ENCODE measurements around the gene PTPRM.

DNA sequence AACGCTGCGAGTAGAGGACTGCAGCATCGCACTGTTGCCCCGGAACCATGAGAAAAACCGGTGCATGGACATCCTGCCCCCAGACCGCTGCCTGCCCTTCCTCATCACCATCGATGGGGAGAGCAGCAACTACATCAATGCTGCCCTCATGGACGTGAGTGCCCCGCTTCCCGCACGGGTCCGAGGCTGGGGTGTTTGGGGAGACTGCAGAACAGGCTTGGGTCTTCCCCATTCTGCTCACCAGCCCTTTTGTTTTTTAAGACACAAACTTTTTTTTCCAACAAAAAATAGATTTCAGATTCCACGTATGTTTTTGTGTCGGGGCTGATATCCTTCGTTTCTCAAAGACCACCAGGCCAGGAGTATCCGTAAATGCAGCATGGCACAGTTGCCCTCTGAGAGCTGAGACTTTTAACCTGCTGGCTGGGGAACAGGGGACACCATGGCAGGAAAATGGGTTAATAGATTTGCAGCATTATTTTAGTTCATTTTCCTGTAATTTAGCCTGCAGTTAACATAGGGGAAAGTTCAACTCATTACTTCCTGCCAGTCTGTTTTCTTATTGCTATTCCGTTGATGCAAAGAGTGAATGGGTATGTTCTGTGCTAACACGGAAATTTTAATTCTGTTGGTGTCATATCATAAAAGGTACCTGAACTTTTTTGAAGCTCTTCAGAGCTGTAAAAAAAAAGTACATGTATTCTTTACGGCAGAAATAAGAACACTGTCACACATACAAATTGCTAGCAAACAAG is 812.2 kb downstream of the PTPRM start:
- no peak for TF ChIP-seq RFX5 (IDR thresholded peaks at IDR 0.05; ENCODE audit: borderline replicate concordance, low read depth, low read length)
- TF ChIP-seq EZH2 (IDR thresholded peaks at IDR 0.05; ENCODE audit: low read depth, low read length, severe bottlenecking): no peak
- no peak for TF ChIP-seq CTCF (IDR thresholded peaks at IDR 0.05; ENCODE audit: control extremely low read depth in 1 of 3, insufficient read depth in 1 of 3, low read depth in 1 of 3, low read length in 3 of 3)
- no peak for TF ChIP-seq SP1 (IDR thresholded peaks at IDR 0.05; ENCODE audit: low read depth, low read length)
- TF ChIP-seq ZNF274 (IDR thresholded peaks at IDR 0.05; ENCODE audit: borderline replicate concordance, extremely low read depth, low read length): no peak
- TF ChIP-seq RAD21 (IDR thresholded peaks at IDR 0.05 in 1 of 2, conservative IDR thresholded peaks at IDR 0.05 in 1 of 2; ENCODE audit: low read depth in 2 of 2, low read length in 2 of 2): no peak
- TF ChIP-seq JUND (IDR thresholded peaks at IDR 0.05; ENCODE audit: low read length): no peak
- no peak for TF ChIP-seq POLR2A (IDR thresholded peaks at IDR 0.05; ENCODE audit: control extremely low read depth in 1 of 2, low read depth in 2 of 2, low read length in 2 of 2)
- TF ChIP-seq RNF2 (IDR thresholded peaks at IDR 0.05; ENCODE audit: borderline replicate concordance, low read depth, low read length, missing control alignments, poor library complexity, severe bottlenecking): no peak
- TF ChIP-seq KDM1A (IDR thresholded peaks at IDR 0.05; ENCODE audit: borderline replicate concordance, low read length): no peak
